ENCODE results near the gene WIPF2. TPM values are rescaled to one million over a fixed set of nuclear protein-coding genes. Genes with fewer than 3 reads are reported as not detected.

WIPF2 gene
- total RNA-seq, 1 experiment from 2014 or later: 23.0 TPM

GRCh38 chr17:40173778-40174135, 45.3 kb upstream of the WIPF2 start (continued):
- TF ChIP-seq USF2 (CRISPR knock-in tag; IDR thresholded peaks at IDR 0.05) (no peak), IRF2 (CRISPR knock-in tag; IDR thresholded peaks at IDR 0.05; ENCODE audit: borderline replicate concordance, low read depth) (no peak), ELF4 (CRISPR knock-in tag; IDR thresholded peaks at IDR 0.05; ENCODE audit: low read depth) (no peak)

- CTCF ChIA-PET: interaction anchor here (0.7 to 7.4 kb wide), 4 partner anchors 17 to 139 kb away, joined by 3 to 75 read pairs (median 4); no protein-coding TSS in a partner anchor
- H3K27ac Mint-ChIP-seq: no peak overlapping the region
- ATAC-seq (no peak), DNase-seq (ENCODE audit: low spot score) (no peak)
- H3K4me3 Mint-ChIP-seq: no peak overlapping the region
- POLR2A ChIA-PET: no interaction called here
- peaks cover 37% of the 10 kb centered on the region for H3K36me3 Mint-ChIP-seq
- H3K4me1 Mint-ChIP-seq: peaks cover 10% of the 10 kb centered on the region
- no peaks in the 10 kb centered on the region for H3K9me3 Mint-ChIP-seq
- no peaks in the 10 kb centered on the region for H3K27me3 Mint-ChIP-seq (ENCODE audit: low read depth)
- no peak for TF ChIP-seq TEAD4 (CRISPR knock-in tag; IDR thresholded peaks at IDR 0.05)
- no peak for TF ChIP-seq ERG (CRISPR knock-in tag; IDR thresholded peaks at IDR 0.05)
- no peak for TF ChIP-seq ZMAT4 (CRISPR knock-in tag; IDR thresholded peaks at IDR 0.05)
- TF ChIP-seq ELF4 (CRISPR knock-in tag; IDR thresholded peaks at IDR 0.05; ENCODE audit: low read depth): no peak
- TF ChIP-seq ATF3 (CRISPR knock-in tag; conservative IDR thresholded peaks at IDR 0.05): no peak
These were observed 44.6 kb upstream of the WIPF2 start for GRCh38 chr17:40174514-40174913.

- Mint-ChIP-seq H3K27me3 (ENCODE audit: low read depth) (no peaks in the 10 kb centered on the region), H3K9me3 (no peaks in the 10 kb centered on the region), H3K27ac (no peak overlapping the region), H3K36me3 (peaks cover 24% of the 10 kb centered on the region), H3K4me1 (peaks cover 20% of the 10 kb centered on the region), H3K4me3 (no peak overlapping the region)
- TF ChIP-seq NR3C1 (CRISPR knock-in tag; conservative IDR thresholded peaks at IDR 0.05; ENCODE audit: low read depth): no peak
- no peak for TF ChIP-seq E2F1 (CRISPR knock-in tag; IDR thresholded peaks at IDR 0.05)
- no peak for TF ChIP-seq CBFB (CRISPR knock-in tag; IDR thresholded peaks at IDR 0.05; ENCODE audit: low read depth)
- TF ChIP-seq ZNF416 (CRISPR knock-in tag; IDR thresholded peaks at IDR 0.05): no peak
- no peak for TF ChIP-seq ATF2 (CRISPR knock-in tag; IDR thresholded peaks at IDR 0.05; ENCODE audit: borderline replicate concordance, low read depth)
- TF ChIP-seq OVOL2 (CRISPR knock-in tag; IDR thresholded peaks at IDR 0.05; ENCODE audit: borderline replicate concordance): no peak
- TF ChIP-seq ZNF532 (CRISPR knock-in tag; IDR thresholded peaks at IDR 0.05; ENCODE audit: borderline replicate concordance): no peak
- no peak for TF ChIP-seq FOXK1 (CRISPR knock-in tag; IDR thresholded peaks at IDR 0.05)
- no peak for TF ChIP-seq ZNF263 (CRISPR knock-in tag; IDR thresholded peaks at IDR 0.05; ENCODE audit: low read depth)
- no peak for ATAC-seq
- no peak for DNase-seq (ENCODE audit: low spot score)
- POLR2A ChIA-PET: interaction anchor here (0.9 kb wide), 2 partner anchors 15 to 141 kb away, joined by 3 read pairs; no protein-coding TSS in a partner anchor
- CTCF ChIA-PET: interaction anchor here (0.6 to 7.4 kb wide), 5 partner anchors 15 to 149 kb away, joined by 3 to 75 read pairs (median 4); no protein-coding TSS in a partner anchor
These were observed 43.0 kb upstream of the WIPF2 start for GRCh38 chr17:40175928-40176753.

All from WTC11 (cell line).